Progenitor cell of endocrine pancreas (in vitro differentiated cells): ENCODE measurements around the gene ZNF740. TPM values are rescaled to one million over a fixed set of nuclear protein-coding genes. Genes with fewer than 3 reads are reported as not detected.

Experiments
- DNase-seq: peaks from one replicate; pipeline ENCODE4 v3.0.0; 2021; ENCODE audit warnings: low spot score; ENCODE audit not compliant: unreplicated experiment
- H3K27ac Mint-ChIP-seq: 2 replicates; pipeline ENCODE4 v1.8.0; 2021; ENCODE audit warnings: mild to moderate bottlenecking, moderate library complexity, mixed read lengths
- H3K27me3 Mint-ChIP-seq: 2 replicates; pipeline ENCODE4 v1.8.0; 2021; ENCODE audit warnings: mixed read lengths
- H3K36me3 Mint-ChIP-seq: 2 replicates; pipeline ENCODE4 v1.8.0; 2022; ENCODE audit warnings: mixed read lengths; ENCODE audit not compliant: insufficient read depth
- H3K4me1 Mint-ChIP-seq: 2 replicates; pipeline ENCODE4 v1.8.0; 2021; ENCODE audit warnings: low read depth, mixed read lengths
- H3K4me3 Mint-ChIP-seq: 2 replicates; pipeline ENCODE4 v1.8.0; 2021; ENCODE audit warnings: low read depth, mild to moderate bottlenecking, moderate library complexity, mixed read lengths
- H3K9me3 Mint-ChIP-seq: 2 replicates; pipeline ENCODE4 v1.8.0; 2021; ENCODE audit warnings: low read depth, mixed read lengths
- total RNA-seq: library from RNA; stranded (reverse); gene quantifications from 2 replicates; pipeline ENCODE4 v1.2.1, GENCODE V29; 2021
- TF ChIP-seq, protein P1 (sequence below): fragments of 200-600 bp; sonication (generic); IDR thresholded peaks from one replicate; pipeline ENCODE4 v1.5.0; 2021; ENCODE audit warnings: antibody characterized with exemption, mild to moderate bottlenecking; ENCODE audit not compliant: unreplicated experiment

ZNF740 gene
- total RNA-seq, 1 donor from 2014 or later: 75.7 TPM

GRCh38 chr12:53223389-53224060, 43.0 kb downstream of the ZNF740 start:
- H3K4me3 Mint-ChIP-seq: no peak overlapping the region
- TF ChIP-seq, protein P1, sequence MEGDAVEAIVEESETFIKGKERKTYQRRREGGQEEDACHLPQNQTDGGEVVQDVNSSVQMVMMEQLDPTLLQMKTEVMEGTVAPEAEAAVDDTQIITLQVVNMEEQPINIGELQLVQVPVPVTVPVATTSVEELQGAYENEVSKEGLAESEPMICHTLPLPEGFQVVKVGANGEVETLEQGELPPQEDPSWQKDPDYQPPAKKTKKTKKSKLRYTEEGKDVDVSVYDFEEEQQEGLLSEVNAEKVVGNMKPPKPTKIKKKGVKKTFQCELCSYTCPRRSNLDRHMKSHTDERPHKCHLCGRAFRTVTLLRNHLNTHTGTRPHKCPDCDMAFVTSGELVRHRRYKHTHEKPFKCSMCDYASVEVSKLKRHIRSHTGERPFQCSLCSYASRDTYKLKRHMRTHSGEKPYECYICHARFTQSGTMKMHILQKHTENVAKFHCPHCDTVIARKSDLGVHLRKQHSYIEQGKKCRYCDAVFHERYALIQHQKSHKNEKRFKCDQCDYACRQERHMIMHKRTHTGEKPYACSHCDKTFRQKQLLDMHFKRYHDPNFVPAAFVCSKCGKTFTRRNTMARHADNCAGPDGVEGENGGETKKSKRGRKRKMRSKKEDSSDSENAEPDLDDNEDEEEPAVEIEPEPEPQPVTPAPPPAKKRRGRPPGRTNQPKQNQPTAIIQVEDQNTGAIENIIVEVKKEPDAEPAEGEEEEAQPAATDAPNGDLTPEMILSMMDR: no peak
- DNase-seq: no peak
- H3K9me3 Mint-ChIP-seq: no peaks in the 10 kb centered on the region
- H3K4me1 Mint-ChIP-seq: peaks cover 40% of the 10 kb centered on the region
- H3K36me3 Mint-ChIP-seq: no peaks in the 10 kb centered on the region
- H3K27me3 Mint-ChIP-seq: peaks cover 36% of the 10 kb centered on the region
- H3K27ac Mint-ChIP-seq: no peak overlapping the region

GRCh38 chr12:53224061-53224896, 43.8 kb downstream of the ZNF740 start:
- no peaks in the 10 kb centered on the region for H3K9me3 Mint-ChIP-seq
- H3K36me3 Mint-ChIP-seq: no peaks in the 10 kb centered on the region
- peak overlapping the region; percentile 33 for H3K4me3 Mint-ChIP-seq
- TF ChIP-seq, protein P1: peak; percentile 48
- peaks cover 38% of the 10 kb centered on the region for H3K4me1 Mint-ChIP-seq
- no peak for DNase-seq
- H3K27me3 Mint-ChIP-seq: peaks cover 36% of the 10 kb centered on the region
- no peak overlapping the region for H3K27ac Mint-ChIP-seq

DNA sequence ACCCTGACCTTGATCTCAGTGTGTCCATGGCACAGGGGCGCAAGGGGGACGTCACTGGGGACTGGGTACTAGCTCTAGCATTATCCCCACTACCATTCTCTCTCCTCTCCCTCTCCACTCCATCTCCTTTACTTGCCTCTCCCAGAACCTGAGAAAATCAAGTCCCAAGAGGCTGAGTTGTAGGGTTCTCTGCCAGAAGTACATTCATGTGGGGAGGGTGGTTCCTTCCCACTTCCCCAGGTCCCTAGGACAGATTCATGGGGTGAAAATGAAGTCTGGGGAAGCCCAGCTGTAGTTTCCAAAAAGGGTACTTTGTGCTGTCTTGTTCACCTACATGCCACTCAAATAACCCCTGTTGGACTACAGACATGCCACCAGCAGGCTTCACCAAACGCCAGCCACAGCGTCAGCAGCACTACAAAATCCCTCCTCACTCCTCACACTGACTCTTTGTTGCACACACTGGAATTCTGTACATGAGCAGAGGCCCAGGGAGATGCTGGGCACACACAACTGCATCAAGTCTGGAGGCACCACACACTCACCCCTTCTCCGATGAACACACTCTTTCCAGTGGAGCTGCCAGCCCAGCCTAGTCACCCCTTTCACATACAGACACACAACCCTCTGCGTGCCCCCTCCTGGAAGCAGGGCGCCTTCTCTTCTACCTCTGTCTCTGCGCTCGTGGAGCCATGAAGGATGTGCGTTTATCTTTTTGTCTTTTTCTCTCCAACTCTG, 44.5 kb downstream of the ZNF740 start:
- Mint-ChIP-seq H3K4me1 (peaks cover 36% of the 10 kb centered on the region), H3K27ac (peak overlapping the region; percentile 62), H3K9me3 (no peaks in the 10 kb centered on the region), H3K27me3 (peaks cover 39% of the 10 kb centered on the region), H3K36me3 (no peaks in the 10 kb centered on the region), H3K4me3 (peak overlapping the region; percentile 37)
- TF ChIP-seq, protein P1: no peak
- no peak for DNase-seq

- H3K4me1 Mint-ChIP-seq: peaks cover 33% of the 10 kb centered on the region
- H3K36me3 Mint-ChIP-seq: no peaks in the 10 kb centered on the region
- TF ChIP-seq, protein P1: no peak
- H3K4me3 Mint-ChIP-seq: no peak overlapping the region
- no peaks in the 10 kb centered on the region for H3K9me3 Mint-ChIP-seq
- peaks cover 38% of the 10 kb centered on the region for H3K27me3 Mint-ChIP-seq
- no peak for DNase-seq
- no peak overlapping the region for H3K27ac Mint-ChIP-seq
Observed at GRCh38 chr12:53225635-53226424, 45.3 kb downstream of the ZNF740 start.

GRCh38 chr12:53226815-53227214, 46.3 kb downstream of the ZNF740 start:
- Mint-ChIP-seq H3K27me3 (peaks cover 45% of the 10 kb centered on the region), H3K27ac (no peak overlapping the region), H3K36me3 (no peaks in the 10 kb centered on the region), H3K9me3 (no peaks in the 10 kb centered on the region), H3K4me3 (no peak overlapping the region), H3K4me1 (peaks cover 33% of the 10 kb centered on the region)
- no peak for DNase-seq
- TF ChIP-seq, protein P1: no peak
